Tibial nerve (tissue), 4 donors: ENCODE results near the gene DVL2. TPM values are rescaled to one million over a fixed set of nuclear protein-coding genes. Genes with fewer than 3 reads are reported as not detected.
A peak's percentile ranks its signal among the peaks of the same experiment; 100 is the strongest.

Experiments used
- DNase-seq, 2 donors: peaks; one replicate each; pipeline ENCODE4 v3.0.0-alpha.2; 2019; ENCODE audit warnings: low spot score in 2 of 2
- H3K27ac ChIP-seq, 4 donors: fragments of 200-600 bp; sonication (generic) in 3 of 4; one replicate each; pipeline ENCODE4 v1.5.1; 2017 to 2019; ENCODE audit warnings: mild to moderate bottlenecking in 1 of 4
- H3K27me3 ChIP-seq, 2 donors: fragments of 200-600 bp; sonication (generic) in 1 of 2; one replicate each; pipeline versions ENCODE4 v1.5.1 to v1.6.0; 2017 to 2019
- H3K36me3 ChIP-seq, 3 donors: fragments of 200-600 bp; sonication (generic); one replicate each; pipeline ENCODE4 v1.5.1; 2018 to 2019
- H3K4me1 ChIP-seq, 4 donors: fragments of 200-600 bp; sonication (generic) in 3 of 4; one replicate each; pipeline ENCODE4 v1.5.1; 2017 to 2019
- H3K4me3 ChIP-seq, 4 donors: fragments of 200-600 bp; sonication (generic) in 3 of 4; one replicate each; pipeline ENCODE4 v1.5.1; 2017 to 2019; ENCODE audit warnings: mild to moderate bottlenecking in 1 of 4, moderate library complexity in 1 of 4
- H3K9me3 ChIP-seq, 4 donors: fragments of 200-600 bp; sonication (generic) in 3 of 4; one replicate each; pipeline ENCODE4 v1.5.1; 2017 to 2019
- EP300 ChIP-seq, 2 donors: sonication (generic); formaldehyde crosslinking; IDR thresholded peaks; one replicate each; pipeline ENCODE4 v1.6.1; 2017; ENCODE audit warnings: antibody characterized with exemption in 2 of 2, mild to moderate bottlenecking in 1 of 2
- POLR2A ChIP-seq, 2 donors: fragments of 450-650 bp; IDR thresholded peaks; one replicate each; pipeline ENCODE4 v1.6.1; 2017; ENCODE audit warnings: antibody characterized with exemption in 2 of 2, mild to moderate bottlenecking in 2 of 2, moderate library complexity in 2 of 2
- WGBS, 2 donors: methylation state at CpG; one replicate each; pipeline ENCODE4 v1.1.5; 2018; 5-methylcytosine and 5-hydroxymethylcytosine counted together
- total RNA-seq, 4 donors: library from RNA; depleted of rRNA; stranded (reverse); fragments of >200 nt; gene quantifications; one replicate each; pipeline ENCODE4 v1.1.0, GENCODE V29; 2016
- TF ChIP-seq, protein P1 (sequence below), 5 experiments: fragments of 200-600 bp in 3 of 5; fragments of 450-650 bp in 2 of 5; sonication (generic) in 3 of 5; IDR thresholded peaks; one replicate each; pipeline ENCODE4 v1.5.1; 2016 to 2019; ENCODE audit warnings: antibody characterized with exemption in 5 of 5, mild to moderate bottlenecking in 3 of 5, moderate library complexity in 2 of 5

DVL2 gene
- total RNA-seq, 4 donors from 2014 or later, result 41.4 to 51.2 (median 46.7) TPM

DNA sequence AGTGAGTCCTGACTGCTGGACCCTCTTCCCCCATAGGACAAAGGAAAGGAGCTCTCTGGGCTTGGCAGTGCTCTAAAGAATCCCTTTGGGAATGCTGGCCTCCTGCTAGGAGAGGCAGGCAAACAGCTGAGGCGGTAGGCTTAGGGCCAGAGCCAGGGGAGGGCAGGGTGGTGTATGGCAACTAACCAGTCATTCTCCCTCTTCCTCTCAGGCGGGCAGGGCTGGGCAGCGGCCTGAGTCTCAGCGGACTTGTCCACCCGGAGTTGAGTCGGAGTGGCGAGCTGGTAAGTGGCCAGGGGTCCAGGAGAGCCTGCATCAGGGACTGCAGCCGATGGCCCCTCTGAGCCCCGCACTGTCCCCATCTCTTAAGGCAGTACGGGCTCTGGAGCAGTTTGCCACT lies 10.2 kb downstream of the DVL2 start:
- Histone ChIP-seq H3K4me3 (no peak overlapping the region), H3K36me3 (peaks cover 6 to 76% (median 23%) of the 10 kb centered on the region in 3 donors), H3K9me3 (no peaks in the 10 kb centered on the region), H3K4me1 (peaks cover 0 to 26% (median 15%) of the 10 kb centered on the region in 4 donors), H3K27me3 (no peaks in the 10 kb centered on the region), H3K27ac (no peak overlapping the region)
- 60 to 76% methylated on average over 10 of the region's 10 CpGs for WGBS, 2 donors
- TF ChIP-seq, protein P1, sequence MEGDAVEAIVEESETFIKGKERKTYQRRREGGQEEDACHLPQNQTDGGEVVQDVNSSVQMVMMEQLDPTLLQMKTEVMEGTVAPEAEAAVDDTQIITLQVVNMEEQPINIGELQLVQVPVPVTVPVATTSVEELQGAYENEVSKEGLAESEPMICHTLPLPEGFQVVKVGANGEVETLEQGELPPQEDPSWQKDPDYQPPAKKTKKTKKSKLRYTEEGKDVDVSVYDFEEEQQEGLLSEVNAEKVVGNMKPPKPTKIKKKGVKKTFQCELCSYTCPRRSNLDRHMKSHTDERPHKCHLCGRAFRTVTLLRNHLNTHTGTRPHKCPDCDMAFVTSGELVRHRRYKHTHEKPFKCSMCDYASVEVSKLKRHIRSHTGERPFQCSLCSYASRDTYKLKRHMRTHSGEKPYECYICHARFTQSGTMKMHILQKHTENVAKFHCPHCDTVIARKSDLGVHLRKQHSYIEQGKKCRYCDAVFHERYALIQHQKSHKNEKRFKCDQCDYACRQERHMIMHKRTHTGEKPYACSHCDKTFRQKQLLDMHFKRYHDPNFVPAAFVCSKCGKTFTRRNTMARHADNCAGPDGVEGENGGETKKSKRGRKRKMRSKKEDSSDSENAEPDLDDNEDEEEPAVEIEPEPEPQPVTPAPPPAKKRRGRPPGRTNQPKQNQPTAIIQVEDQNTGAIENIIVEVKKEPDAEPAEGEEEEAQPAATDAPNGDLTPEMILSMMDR (IDR thresholded peaks at IDR 0.05), result no peak
- TF ChIP-seq POLR2A (IDR thresholded peaks at IDR 0.05) (no peak), EP300 (IDR thresholded peaks at IDR 0.05) (no peak)
- no peak for DNase-seq

DNA sequence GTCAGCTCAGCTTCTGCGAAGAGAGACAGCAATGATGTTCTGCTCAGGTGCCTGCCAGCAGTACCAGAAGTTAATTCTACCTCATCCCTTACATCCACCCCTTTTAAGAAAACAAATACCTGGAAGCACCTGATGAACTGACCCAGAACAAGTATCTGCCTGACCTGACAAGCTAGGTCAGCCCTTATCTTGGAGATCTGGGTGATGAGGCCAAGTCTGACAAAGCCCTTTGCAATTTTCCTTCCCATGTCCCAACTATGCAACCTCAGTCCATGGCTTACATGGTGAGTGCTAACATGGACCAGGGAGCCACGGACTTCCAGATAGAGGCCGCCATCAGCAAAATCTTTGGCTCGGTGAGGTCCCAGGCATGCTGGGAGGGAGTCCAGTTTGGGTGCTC lies 10.9 kb downstream of the DVL2 start:
- TF ChIP-seq, protein P1 (IDR thresholded peaks at IDR 0.05), result no peak
- TF ChIP-seq EP300 (IDR thresholded peaks at IDR 0.05), result no peak
- no peak for TF ChIP-seq POLR2A (IDR thresholded peaks at IDR 0.05)
- no peak for DNase-seq

DNA sequence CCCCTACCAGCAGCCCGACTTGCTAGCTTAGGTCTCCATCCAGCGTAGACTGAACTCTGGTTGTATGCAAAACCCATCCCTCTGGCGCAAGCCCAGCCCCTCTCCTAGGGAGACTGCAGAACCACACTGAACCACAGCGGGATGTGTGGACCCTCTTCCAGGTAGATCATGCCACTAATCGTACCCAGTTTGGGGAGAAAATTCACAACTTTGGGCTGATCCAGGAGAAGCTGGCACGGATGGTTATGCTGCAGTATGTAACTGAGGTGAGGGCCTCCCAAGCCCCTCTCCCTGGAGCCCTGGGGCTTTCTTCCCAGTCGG lies 11.4 kb downstream of the DVL2 start:
- H3K27me3 ChIP-seq, result no peaks in the 10 kb centered on the region
- no peak for TF ChIP-seq POLR2A (IDR thresholded peaks at IDR 0.05)
- TF ChIP-seq, protein P1 (IDR thresholded peaks at IDR 0.05), result no peak
- no peak for TF ChIP-seq EP300 (IDR thresholded peaks at IDR 0.05)
- no peak overlapping the region for H3K4me3 ChIP-seq
- peaks cover 6 to 64% (median 18%) of the 10 kb centered on the region in 3 donors for H3K36me3 ChIP-seq
- H3K9me3 ChIP-seq, result no peaks in the 10 kb centered on the region
- WGBS, 2 donors, result 63 to 66% methylated on average over 7 of the region's 7 CpGs
- no peak for DNase-seq
- peaks cover 0 to 38% (median 21%) of the 10 kb centered on the region in 4 donors for H3K4me1 ChIP-seq
- H3K27ac ChIP-seq, result no peak overlapping the region

More for the DNA sequence above, 10.9 kb downstream of the DVL2 start:
- peaks cover 0 to 33% (median 19%) of the 10 kb centered on the region in 4 donors for H3K4me1 ChIP-seq
- H3K9me3 ChIP-seq, result no peaks in the 10 kb centered on the region
- no peaks in the 10 kb centered on the region for H3K27me3 ChIP-seq
- 71 to 76% methylated on average over 4 of the region's 4 CpGs for WGBS, 2 donors
- no peak overlapping the region for H3K27ac ChIP-seq
- no peak overlapping the region for H3K4me3 ChIP-seq
- peaks cover 6 to 68% (median 18%) of the 10 kb centered on the region in 3 donors for H3K36me3 ChIP-seq

DNA sequence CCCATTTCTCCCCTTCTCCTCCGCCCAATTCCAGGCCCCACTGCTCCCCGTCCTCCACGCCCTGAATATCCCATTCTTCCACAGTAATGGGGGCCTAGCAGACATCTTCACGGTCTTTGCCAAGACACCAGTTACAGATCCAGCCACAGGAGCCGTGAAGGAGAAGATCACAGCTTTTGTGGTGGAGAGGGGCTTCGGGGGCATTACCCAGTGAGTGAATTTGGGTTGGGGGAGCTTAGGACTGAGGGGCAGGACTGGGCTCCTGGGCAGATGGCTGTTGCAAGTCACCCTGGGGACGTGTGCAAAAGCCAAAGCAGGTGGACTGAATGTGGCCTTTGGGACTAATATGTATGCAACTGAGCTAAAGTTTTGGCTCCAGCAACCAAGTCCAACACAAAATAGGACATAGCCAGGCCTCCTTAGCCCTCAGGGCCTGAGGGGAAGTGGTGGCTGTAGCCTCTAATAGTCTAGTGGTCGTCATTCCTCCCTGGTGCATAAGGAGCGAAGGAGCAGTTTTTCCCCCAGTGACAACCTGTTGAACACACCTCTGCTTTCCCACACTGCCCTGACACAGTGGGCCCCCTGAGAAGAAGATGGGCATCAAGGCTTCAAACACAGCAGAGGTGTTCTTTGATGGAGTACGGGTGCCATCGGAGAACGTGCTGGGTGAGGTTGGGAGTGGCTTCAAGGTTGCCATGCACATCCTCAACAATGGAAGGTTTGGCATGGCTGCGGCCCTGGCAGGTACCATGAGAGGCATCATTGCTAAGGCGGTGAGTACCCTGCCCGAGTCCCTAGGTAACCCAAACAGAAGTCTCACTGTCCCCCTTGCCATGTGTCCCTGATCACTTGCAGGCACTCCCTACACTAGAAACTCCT lies 12.0 kb downstream of the DVL2 start:
- Histone ChIP-seq H3K4me3 (no peak overlapping the region), H3K4me1 (peaks cover 0 to 43% (median 23%) of the 10 kb centered on the region in 4 donors), H3K27ac (peak overlapping the region in 1 of 4 donors; percentile 98), H3K36me3 (peaks cover 3 to 58% (median 15%) of the 10 kb centered on the region in 3 donors), H3K27me3 (no peaks in the 10 kb centered on the region), H3K9me3 (no peaks in the 10 kb centered on the region)
- TF ChIP-seq POLR2A (IDR thresholded peaks at IDR 0.05), result no peak
- no peak for TF ChIP-seq EP300 (IDR thresholded peaks at IDR 0.05)
- TF ChIP-seq, protein P1 (IDR thresholded peaks at IDR 0.05), result no peak
- DNase-seq, result no peak
- 69 to 72% methylated on average over 15 of the region's 15 CpGs for WGBS, 2 donors
